NCI-H345 (cell line): ENCODE results near the gene PCP2.

Source experiments
- DNase-seq: peaks from one replicate; lab custom pipeline; 2025; lab: John Stamatoyannopoulos, UW

Gene PCP2

DNA sequence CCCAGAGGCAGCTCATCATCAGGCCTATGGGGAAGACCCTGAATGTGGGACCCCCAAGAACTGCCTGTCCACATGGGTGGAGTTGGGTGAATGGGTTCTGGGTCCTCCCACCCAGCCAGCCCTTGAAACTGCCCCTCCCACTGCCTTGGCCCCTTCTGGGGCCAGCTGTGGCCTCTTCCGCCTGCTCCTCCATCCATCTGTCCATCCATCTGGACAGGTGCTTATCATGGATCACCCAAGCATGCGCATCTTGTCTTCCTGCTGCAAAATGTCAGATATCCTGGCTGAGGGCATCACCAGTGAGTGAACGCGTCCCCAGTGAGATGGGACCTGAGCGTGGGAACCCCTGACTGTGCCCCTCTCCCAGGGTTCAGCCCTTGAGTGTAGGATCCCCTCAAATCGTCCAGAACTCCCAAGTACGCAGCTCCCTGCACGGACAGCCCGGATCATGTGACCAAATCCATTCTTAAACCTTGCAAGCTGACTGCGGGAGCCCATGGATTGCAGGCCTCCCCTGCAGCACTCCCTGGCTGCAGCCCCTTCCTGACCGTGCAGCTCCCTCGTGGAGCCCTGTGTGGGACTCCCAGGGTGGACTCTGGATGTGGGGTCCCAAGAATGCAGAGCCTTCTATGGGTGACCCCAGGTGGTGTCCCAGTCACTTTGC lies 5.4 kb upstream of the PCP2 start:
- no peak for DNase-seq

DNA sequence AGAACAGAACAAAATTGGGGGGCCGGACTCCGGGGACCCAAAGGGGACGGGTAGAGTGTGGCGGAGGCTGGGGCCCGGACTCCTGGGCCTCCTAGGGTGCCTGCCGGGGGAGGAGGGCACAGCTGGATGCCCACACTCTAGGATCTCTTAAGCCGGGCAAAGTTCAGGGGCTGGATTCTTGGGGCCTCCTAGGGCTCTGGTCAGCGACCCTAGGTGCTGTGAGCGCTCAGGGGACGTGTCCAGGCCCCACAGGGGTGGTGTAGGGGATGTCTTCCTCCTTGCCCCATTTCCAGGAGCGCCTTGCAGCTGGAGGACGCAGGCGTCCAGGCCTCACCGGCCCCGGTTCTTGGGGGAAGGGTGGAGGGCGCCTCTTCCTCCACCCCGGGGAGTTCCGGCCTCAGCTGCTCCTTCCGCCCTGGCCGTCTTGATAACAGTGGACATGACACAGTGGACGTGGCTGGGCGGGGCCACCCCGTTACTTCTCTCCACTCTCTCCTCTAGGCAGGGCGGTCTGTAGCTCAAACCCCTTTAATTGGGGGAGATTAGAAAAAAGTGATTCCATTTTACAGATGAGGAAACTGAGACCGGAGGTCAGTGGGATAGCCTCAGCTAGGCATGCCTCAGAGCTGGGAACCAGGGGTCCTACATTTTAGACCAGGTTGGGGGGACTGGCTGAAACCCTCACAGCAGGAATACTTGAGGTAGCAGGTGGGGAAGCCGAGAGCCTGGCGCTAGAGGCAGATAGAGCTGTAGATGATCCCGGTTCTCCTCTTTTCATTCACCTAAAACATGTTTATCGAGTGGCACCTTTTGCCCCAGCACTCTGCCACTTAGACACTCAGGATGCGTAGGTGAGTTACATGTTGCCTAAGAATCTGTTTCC lies 4.1 kb upstream of the PCP2 start:
- no peak for DNase-seq

DNA sequence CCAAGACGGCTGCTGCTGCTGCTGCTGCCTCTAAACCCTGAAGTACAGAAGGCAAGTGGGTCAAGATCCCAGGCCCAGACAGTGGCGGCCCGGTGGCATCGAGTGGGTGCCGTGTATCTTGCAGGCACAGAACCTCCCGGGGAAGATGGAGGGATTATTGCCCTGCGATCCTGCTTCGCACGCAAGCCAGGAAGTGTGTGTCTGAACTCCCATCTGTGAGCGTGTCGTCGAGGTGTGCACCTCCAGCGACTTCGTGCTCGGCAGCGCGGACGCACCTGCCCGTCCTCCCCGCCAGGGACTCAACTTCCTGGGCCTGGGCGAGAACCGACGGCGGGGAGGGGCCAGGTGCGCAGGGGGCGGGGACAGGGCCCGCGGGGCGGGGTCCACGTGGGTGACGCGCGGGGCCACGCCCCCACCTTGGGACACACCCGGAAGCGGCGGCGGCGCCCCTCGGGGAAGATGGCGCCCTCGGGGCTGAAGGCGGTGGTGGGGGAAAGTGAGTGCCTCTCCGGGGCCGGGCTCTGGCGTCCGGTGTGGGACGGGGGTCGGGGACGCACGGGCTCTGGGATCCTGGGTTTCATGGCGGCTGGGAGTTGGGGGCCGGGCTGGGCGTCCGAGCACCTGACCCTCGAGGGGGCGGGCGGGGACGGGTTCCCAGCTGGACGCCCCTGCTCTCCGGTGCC lies 3.3 kb upstream of the PCP2 start, which contains the start of gene STXBP2:
Gene STXBP2, plus strand, starts transcription at position 420 of the 683 bp plus-strand sequence. Its CDS starts 40 bp downstream, at position 460.
- DNase-seq: peak; percentile 89

DNA sequence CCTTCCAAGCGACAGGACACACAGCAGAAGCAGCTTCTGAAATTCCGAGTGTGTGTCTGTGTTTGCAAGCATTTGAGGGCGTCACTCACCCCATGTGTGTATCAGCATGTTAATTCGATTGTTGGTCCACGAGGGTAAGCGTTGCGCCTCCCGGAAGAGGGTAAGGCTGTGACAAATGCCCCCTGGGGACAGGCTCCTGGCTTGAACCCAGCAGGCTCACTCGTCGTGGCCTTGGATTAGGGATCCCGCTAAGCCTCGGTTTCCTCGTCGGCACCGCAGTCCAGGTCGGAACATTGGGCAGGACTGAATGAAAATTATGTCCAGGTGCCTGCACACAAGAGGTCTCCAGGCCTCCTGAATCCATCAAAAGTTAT lies 2.8 kb upstream of the PCP2 start:
- DNase-seq: peak; percentile 10

DNA sequence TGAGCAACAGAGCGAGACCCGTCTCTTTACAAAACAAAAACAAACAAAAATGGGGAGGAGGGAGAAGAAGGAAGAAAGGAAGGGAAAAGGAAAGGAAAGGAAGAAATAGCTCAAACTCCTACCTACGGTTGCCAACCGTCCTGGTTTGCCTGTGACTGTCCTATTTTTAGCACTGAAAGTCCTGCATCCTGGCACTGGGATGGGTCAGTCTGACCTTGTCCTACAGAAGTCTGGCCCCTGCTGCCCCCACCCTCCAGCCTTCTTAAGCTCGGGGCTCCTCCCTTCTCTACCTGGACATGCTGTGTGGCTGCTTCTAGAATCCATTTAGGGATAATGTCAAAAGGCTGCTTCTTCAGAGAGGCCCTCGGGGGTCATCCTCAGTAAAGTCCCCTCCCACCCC lies 2.2 kb upstream of the PCP2 start:
- no peak for DNase-seq

DNA sequence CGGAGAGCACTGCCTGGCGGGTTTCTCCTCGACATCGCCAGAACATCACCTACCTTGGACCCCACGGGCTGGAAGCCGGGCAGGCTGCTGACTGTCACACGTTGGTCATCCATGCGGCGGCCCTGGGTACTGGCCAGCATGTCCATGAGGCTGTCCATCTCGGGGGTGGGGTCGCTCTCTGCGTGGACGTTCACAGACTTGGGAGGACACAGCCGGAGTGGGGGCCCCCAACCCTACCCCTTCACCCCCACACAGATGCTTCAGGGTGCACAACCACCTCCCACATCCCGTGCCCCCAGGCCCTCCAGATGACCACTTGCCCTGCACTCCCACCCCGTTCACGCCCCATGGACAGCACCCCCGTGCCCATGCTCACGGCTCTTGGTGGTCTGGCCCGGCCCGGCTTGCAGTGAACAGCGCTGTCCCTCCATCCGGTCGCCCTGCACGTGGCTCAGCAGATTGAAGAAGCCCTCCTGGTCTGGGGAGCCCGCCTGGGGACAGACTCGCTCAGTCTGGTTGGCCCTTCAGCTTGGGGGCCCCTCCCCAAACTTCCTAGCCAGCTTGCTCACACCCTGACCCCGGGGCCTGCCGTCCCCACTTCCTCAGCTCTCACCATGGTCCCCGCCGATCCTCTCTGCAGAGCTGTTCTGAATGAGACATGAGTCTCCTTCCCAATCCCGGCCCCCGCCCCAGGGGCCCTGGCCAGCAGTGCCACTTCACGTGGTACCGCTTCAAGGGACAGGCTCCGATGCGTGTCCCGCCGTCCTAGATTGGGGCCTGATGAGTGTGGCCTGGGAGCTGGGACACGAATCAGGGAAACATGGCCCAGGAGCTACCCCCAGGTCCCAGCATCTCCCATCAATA lies 947 bp downstream of the PCP2 start:
- DNase-seq: no peak

DNA sequence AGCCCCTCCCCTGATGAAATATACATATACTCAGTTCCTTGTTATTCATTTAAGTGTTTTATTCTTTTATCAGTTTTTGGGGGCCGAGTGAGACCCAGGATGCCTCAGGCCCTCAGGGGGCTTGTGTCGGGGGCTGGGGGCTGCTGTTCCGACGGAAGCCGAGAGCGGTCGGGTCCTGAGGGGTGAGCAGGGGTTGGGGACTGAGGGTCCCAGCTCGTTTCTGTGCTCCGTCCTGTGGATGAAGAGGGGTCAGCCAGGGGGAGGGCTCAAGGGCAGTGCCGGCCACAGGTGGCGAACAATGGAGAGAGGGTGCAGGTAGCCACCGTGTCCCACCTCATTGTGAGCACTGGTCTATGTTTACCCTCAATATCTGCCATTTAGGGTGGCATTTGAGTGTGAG lies 1.9 kb downstream of the PCP2 start:
- no peak for DNase-seq

DNA sequence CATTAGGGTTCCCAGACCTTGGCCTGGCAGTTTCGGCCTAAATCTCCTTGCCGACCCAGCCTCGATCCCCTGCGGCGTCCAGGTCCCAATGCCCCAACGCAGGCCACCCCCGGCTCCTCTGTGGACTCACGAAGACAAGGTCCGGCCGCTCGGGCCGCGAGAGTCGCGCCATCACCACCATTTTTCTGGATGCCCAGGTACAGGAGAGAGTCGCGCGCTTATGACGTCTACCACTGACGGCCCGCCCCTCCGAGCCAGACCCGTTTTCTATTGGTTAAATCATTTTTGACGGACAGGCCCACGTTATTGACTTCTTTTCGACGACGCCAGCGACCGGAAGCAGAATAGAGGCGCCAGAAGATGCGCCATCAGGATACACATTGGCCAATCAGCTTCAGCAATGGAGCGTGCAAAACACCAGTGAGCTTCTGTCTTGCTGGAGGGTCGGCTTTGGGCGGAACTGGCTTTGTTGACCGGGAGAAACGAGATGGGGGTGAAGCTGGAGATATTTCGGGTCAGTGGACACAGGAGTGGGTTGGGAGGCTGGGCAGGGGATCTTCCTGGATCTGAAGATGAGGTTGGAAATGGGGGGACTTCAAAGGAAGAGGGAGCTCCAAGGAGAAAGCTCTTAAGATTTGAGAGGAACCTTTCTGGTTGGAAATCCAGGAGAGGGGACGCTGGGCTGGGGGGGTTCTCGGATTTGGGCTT lies 4.0 kb downstream of the PCP2 start, which contains the start of the genes PET100 and XAB2:
Gene PET100, plus strand, starts transcription at position 447 of the 708 bp plus-strand sequence. Its CDS starts 41 bp downstream, at position 488.
Gene XAB2, minus strand, starts transcription at position 199 of the 708 bp plus-strand sequence. Its CDS starts 18 bp downstream, at position 181.
- peak; percentile 98 for DNase-seq

DNA sequence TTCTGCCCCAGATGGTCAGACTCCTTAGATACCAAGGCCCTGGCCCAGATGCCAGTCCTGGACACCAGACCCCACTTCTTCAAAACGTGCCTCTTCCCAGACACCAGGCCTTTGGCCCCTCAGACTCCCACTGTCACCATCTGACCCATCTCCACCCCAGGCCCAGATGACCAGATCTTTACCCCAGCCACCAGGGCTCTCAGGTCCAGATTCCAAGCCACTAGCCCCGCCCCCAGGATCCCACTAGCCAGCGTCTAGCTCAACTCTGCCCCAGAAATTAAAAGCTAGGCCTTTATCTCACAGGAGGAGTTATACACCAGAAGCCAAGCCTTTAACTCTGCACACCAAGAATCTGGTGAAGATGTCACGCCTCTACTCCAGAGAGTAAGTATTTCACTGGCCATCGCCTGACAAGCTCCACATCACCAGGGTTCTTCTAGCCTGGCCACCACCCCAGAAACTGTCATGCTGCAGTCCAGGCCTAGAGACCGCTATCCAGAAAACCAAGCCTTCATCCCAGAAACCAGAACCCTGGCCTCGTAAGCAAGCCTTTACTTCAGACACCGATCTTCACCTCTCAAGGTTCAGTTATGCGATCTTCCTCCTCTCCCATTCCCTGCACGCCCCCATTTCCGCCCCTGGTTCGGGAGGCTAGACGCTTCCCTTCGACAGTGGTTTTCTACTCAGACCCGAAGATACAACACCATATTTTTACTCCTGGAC lies 4.8 kb downstream of the PCP2 start:
- no peak for DNase-seq

DNA sequence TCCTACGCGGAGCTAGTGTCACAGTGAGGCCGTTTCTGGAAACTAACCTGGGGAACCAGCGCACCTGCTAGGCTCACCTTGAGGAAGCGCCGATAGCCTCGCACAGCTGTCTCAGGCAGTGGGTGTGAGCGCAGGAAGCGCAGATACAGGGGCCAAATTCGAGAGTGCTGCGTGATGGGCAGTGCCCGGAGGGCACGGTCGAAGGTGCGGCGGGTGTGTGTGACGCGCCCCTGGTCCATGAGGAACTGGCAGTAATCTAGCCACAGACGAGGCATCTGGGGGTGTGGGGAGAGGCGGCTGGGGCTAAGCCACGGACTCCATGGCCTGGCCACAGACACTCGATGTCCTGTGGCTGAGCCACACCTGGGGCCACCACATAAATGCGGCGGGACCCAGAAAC lies 6.4 kb downstream of the PCP2 start:
- no peak for DNase-seq

DNA sequence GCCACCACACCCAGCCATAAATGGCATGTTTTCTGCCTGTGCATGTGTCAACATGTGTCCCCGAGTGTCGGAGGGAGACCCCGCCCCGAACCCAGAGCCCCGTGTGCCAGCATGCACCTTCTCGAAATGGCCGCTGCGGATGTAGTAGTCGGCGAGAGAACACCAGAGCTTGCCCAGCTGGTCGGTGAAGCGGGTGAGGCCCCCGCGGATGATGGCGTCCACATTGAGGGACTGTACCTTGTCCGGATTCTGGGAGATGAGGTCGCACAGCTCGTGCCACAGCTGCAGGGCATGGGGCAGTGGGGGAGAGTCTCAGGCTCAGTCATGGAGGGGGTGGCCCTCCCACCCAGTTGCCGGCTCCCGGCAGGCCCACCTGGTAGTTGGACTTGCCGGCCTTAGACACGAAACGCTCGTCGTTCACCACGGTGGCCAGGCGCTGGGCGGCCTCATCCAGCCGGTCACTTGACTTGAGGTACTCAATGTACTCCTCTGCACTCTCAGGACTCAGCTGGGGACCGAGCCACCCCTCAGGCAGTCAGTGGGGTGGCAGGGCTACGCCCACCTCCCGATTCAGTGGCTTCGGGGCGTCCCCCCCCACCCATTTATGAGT lies 7.7 kb downstream of the PCP2 start:
- DNase-seq: no peak

DNA sequence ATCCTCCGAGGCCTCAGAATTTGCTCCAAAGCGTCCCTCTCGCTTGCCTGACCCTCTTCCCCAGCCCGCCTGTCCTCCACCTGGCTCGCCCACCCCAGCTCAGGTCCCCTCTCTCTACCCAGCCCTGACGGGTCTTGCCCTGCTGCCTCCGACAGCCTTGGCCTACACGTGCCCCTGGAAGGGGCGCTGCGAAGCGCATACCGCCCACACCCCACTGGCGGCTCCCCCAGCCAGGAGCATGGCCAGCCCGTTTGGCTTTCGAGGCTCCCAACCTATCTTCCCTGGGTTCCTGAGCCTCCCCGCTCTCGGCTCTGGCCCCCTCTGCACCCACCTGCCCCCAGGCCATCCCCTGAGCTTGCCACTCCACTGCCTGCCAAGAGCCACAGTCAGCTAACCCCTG lies 8.7 kb downstream of the PCP2 start:
- DNase-seq: no peak

DNA sequence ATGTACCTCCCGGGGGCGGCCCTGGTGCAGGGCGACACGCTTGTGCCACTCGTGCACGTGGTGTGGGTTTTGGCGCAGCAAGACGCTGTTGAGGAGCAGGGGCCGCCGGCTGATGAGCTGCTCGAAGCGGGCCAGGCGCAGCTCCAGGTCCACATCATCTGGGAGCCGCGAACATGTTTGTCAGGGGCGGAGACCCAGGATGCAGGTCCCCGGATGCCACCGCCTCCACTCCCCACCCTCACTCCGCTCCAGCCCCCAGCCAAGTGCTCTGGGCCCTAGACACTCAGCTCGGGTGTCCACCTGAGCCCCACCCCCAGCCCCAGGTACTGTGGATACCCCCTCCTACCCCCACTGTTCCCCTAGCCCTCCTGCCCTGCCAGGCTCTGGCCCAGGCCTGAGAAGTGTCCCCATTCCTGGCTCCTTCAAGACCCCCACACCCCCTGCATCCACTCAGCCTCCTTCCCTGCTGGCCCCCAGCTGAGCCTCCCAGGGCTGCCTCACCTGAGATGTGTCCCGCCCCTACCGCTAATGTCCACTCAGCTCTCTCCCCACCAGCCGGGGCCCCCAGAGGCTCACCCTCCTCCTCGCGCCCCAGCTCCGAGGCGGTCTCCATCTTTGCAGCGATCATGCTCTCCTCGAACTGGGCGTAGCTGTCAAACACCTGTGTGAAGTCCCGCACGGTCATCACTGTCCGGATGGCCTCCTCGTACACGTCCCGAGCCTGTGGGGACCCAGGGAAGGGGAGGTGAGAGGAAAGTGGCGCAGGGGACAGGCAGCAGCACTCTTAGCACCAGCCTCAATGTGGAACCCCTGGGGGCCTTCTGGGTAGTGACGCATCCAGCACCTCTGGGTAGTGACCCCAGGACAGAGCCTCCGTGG lies 9.6 kb downstream of the PCP2 start:
- no peak for DNase-seq

DNA sequence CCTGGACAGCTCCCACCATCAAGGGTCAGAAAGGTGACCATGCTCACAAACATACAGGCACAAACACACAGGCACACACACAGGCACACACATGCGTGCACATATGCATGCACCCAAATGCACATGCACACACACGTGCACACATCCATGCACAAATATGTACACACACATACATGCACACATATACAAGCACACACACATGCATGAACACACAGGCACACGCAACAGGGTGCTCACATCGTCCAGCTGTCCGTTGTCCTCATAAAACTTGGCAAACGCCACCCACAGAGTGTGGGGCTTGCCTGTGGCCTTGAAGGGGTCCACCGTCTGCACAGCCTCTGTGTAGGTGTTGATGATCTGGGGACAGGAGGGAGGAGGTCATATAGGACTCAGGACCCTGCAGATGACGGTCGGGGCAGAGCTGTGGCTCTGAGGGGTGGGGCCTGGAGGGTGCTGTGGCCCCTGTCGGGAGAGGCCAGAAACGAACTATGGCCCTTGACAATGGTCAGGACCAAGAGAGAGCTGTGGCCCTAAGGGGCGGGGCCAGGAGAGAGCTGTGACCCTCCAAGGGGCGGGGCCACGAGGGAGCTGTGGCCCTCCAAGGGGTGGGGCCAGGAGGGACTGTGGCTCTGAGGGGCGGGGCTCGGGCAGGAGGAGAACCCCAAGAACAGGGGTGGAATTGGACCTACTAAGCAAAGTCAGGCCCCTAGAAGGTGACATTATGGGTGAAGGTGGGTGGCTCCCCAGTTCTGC lies 10.4 kb downstream of the PCP2 start:
- DNase-seq: no peak

DNA sequence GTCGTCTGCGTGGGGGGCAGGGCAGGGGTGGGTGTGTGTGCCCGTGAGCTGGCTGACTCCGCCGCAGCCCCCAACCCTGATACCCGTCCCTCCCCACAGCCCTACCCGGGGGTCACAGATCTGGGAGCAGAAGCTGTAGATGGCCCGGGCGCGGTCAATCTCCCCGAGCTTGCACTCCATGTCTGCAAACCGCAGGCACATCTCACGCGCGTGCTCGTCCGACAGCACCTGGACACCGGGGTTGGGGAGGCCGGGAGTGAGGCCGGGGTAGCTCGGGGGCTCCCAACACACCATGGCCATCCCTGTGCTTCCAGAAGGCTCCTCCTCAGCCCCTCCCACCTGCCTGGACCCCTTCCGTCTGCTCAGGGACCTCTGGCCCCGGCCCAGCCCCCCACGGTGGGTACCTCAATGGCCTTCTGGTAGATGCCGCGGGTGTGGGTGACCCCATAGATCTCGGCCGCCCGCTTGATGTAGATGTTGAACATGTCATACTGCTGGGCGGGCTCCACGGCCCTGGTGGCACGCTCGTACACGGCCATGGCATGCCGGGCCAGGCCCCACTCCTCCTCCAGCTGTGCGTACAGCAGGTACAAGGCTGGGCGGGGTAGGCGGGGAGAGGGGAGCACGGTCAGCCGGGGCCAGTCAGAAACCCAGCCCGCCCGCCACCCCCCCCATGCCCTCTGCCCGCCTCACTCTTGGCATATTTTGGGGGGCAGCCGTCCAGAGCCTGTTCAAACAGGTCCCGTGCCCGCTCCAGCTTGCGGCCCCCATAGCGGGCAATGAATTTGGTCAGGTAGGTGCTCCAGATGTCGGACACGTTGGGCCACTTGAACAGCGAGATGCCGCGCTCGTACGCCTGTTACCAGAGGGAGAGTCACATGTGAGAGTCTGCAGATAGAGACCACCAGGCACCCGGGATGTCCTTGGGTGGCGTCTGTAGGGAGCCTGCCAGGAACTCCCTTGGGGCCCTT lies 12.8 kb downstream of the PCP2 start:
- DNase-seq: no peak

DNA sequence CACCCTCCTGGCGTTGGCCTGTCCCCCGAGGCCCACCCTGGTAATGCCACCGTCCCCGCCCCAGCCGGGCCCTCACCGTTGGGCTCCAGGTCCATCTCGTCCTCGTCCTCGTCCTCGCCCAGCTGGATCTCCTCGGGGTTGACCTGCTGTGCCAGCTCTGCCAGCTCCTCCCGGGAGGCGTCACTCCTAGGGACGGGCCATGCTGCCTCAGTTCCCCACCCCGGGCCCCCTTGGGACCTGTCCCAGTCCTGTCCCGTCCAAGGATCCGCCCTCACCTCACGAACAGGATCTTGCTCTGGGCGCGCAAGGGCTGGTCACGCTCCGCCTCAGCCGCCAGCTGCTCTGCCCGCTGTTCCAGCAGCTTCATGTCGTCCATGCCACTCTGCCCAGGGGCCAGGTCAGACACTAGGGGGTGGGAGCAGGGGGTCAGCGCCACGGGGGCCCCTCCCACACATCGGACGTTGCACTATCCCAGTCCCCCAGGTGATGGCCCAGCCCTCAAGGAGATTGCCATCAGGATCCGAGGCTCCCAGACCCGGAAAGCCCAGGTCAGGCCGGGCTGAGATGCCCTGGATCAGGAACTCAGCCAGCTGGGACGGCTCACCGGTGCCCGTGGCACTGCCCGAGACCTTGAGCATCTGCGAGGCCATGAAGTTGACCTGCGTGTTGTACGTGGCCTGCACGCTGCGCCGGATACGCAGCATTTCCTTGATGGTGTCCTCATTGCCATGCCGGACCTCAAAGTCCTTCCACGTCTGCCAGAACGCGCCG lies 13.7 kb downstream of the PCP2 start:
- no peak for DNase-seq
